Osteoblast (primary cell): Measurements from ENCODE around the gene DNAJC15. TPM values are rescaled to one million over a fixed set of nuclear protein-coding genes. Genes with fewer than 3 reads are reported as not detected.

Experiments
- DNase-seq: peaks from one replicate; pipeline ENCODE4 v3.0.0; 2011; ENCODE audit warnings: low spot score, mixed read lengths; ENCODE audit not compliant: insufficient read length; ENCODE audit errors: missing footprints
- H2AFZ ChIP-seq: 2 replicates; pipeline ENCODE4 v1.6.0; 2011; ENCODE audit warnings: mild to moderate bottlenecking, low read length
- H3K27ac ChIP-seq: 2 replicates; pipeline ENCODE4 v1.5.1; 2011; ENCODE audit warnings: mild to moderate bottlenecking, low read depth, low read length, moderate library complexity
- H3K27me3 ChIP-seq: 2 replicates; pipeline ENCODE4 v1.6.0; 2012; ENCODE audit warnings: mild to moderate bottlenecking, control low read depth, inconsistent platforms, low read length, moderate library complexity; ENCODE audit not compliant: insufficient read depth
- H3K36me3 ChIP-seq: 2 replicates; pipeline ENCODE4 v1.5.1; 2011; ENCODE audit warnings: mild to moderate bottlenecking, low read length, control low read depth, moderate library complexity; ENCODE audit not compliant: insufficient read depth
- H3K4me1 ChIP-seq: 2 replicates; pipeline ENCODE4 v1.5.1; 2011; ENCODE audit warnings: mild to moderate bottlenecking, low read length, control low read depth, moderate library complexity; ENCODE audit not compliant: insufficient read depth
- H3K4me2 ChIP-seq: 2 replicates; pipeline ENCODE4 v1.6.0; 2011; ENCODE audit warnings: mild to moderate bottlenecking, low read length; ENCODE audit not compliant: insufficient read depth
- H3K4me3 ChIP-seq: fragments of 200-600 bp; sonication (generic); 3 replicates; pipeline ENCODE4 v1.5.1; 2012; ENCODE audit warnings: mild to moderate bottlenecking, low read length, inconsistent platforms; ENCODE audit not compliant: insufficient read depth
- H3K79me2 ChIP-seq: 2 replicates; pipeline ENCODE4 v1.6.0; 2012; ENCODE audit warnings: mild to moderate bottlenecking, low read length, control low read depth, inconsistent platforms; ENCODE audit not compliant: insufficient read depth
- H3K9me3 ChIP-seq: 2 replicates; pipeline ENCODE4 v1.5.1; 2011; ENCODE audit warnings: low read depth, low read length, control low read depth
- H4K20me1 ChIP-seq: 2 replicates; pipeline ENCODE4 v1.6.0; 2012; ENCODE audit warnings: mild to moderate bottlenecking, low read length, control low read depth; ENCODE audit not compliant: insufficient read depth
- total RNA-seq: library from RNA; depleted of rRNA; stranded (reverse); fragments of >200 nt; gene quantifications from 2 replicates; pipeline ENCODE4 v1.2.3, GENCODE V29; 2012
- TF ChIP-seq, protein P1 (sequence below): IDR thresholded peaks from 2 replicates; pipeline ENCODE4 v1.5.1; 2011; ENCODE audit warnings: mild to moderate bottlenecking, low read depth, low read length, moderate library complexity; ENCODE audit errors: extremely low read depth

Gene DNAJC15
- total RNA-seq, 1 donor, result 17.0 TPM

GRCh38 chr13:43003729-43004128 lies 19.7 kb upstream of the DNAJC15 start:
- Histone ChIP-seq H3K27me3 (no peaks in the 10 kb centered on the region), H3K79me2 (no peaks in the 10 kb centered on the region), H4K20me1 (no peaks in the 10 kb centered on the region), H3K4me2 (no peak overlapping the region), H2AFZ (no peak overlapping the region), H3K4me3 (no peak overlapping the region), H3K36me3 (no peaks in the 10 kb centered on the region), H3K9me3 (no peaks in the 10 kb centered on the region), H3K4me1 (peaks cover 47% of the 10 kb centered on the region), H3K27ac (no peak overlapping the region)
- TF ChIP-seq, protein P1, sequence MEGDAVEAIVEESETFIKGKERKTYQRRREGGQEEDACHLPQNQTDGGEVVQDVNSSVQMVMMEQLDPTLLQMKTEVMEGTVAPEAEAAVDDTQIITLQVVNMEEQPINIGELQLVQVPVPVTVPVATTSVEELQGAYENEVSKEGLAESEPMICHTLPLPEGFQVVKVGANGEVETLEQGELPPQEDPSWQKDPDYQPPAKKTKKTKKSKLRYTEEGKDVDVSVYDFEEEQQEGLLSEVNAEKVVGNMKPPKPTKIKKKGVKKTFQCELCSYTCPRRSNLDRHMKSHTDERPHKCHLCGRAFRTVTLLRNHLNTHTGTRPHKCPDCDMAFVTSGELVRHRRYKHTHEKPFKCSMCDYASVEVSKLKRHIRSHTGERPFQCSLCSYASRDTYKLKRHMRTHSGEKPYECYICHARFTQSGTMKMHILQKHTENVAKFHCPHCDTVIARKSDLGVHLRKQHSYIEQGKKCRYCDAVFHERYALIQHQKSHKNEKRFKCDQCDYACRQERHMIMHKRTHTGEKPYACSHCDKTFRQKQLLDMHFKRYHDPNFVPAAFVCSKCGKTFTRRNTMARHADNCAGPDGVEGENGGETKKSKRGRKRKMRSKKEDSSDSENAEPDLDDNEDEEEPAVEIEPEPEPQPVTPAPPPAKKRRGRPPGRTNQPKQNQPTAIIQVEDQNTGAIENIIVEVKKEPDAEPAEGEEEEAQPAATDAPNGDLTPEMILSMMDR, result no peak
- no peak for DNase-seq

DNA sequence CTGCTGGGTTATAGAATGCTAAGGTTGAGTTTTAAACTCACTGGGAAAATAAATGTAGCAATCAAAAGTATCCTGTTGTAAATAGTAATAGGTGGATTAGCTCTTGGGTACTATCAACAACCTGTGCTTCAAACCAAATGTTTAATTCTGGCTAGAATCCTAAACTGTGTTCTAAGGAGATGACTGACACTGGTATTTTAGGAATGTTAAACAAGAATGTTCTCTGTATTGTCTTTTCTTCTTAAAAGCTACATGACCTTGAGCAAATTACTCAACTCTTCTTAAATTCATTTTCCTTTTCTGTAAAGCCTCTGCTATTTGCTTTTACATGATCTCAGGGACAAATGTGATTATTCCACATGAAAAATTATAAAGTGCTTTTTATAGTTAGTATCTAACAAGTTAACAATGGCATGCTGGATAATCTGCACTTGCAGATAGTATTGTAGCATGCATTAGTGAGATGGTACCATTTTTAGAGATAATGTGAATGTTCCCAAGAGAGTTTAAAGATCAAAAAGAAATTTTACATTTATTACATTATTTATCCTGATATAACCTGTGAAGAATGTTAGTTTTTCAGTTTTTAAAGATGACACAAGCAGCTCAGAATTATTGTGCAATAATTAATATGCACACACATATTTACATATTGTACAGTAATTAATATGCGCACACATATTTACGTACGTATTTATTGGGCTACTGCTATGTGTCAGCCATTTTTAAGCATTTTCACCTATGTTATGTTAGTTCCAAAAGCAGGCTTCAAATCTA lies 17.7 kb upstream of the DNAJC15 start:
- H4K20me1 ChIP-seq, result no peaks in the 10 kb centered on the region
- H3K4me3 ChIP-seq, result no peak overlapping the region
- H3K79me2 ChIP-seq, result no peaks in the 10 kb centered on the region
- H3K36me3 ChIP-seq, result no peaks in the 10 kb centered on the region
- peak; percentile 44 for DNase-seq
- H3K4me2 ChIP-seq, result peak overlapping the region; percentile 44
- TF ChIP-seq, protein P1, result no peak
- H3K27me3 ChIP-seq, result no peaks in the 10 kb centered on the region
- no peaks in the 10 kb centered on the region for H3K9me3 ChIP-seq
- H3K4me1 ChIP-seq, result peaks cover 59% of the 10 kb centered on the region
- H3K27ac ChIP-seq, result peak overlapping the region; percentile 42
- H2AFZ ChIP-seq, result no peak overlapping the region

- H3K9me3 ChIP-seq, result no peaks in the 10 kb centered on the region
- TF ChIP-seq, protein P1, result no peak
- peak overlapping the region; percentile 27 for H3K27ac ChIP-seq
- H3K4me2 ChIP-seq, result peak overlapping the region; percentile 52
- H2AFZ ChIP-seq, result peak overlapping the region; percentile 67
- no peak overlapping the region for H3K4me3 ChIP-seq
- DNase-seq, result no peak
- H3K4me1 ChIP-seq, result peaks cover 59% of the 10 kb centered on the region
- no peaks in the 10 kb centered on the region for H3K27me3 ChIP-seq
- H4K20me1 ChIP-seq, result no peaks in the 10 kb centered on the region
- no peaks in the 10 kb centered on the region for H3K36me3 ChIP-seq
- H3K79me2 ChIP-seq, result no peaks in the 10 kb centered on the region
Observed at GRCh38 chr13:43006893-43007631, 16.3 kb upstream of the DNAJC15 start.

GRCh38 chr13:43008596-43008995 lies 14.8 kb upstream of the DNAJC15 start:
- no peak overlapping the region for H3K4me2 ChIP-seq
- DNase-seq, result no peak

More at GRCh38 chr13:43008596-43008995, 14.8 kb upstream of the DNAJC15 start:
- H3K27ac ChIP-seq, result peak overlapping the region; percentile 58
- peaks cover 49% of the 10 kb centered on the region for H3K4me1 ChIP-seq
- no peaks in the 10 kb centered on the region for H3K27me3 ChIP-seq
- no peak overlapping the region for H3K4me3 ChIP-seq
- no peaks in the 10 kb centered on the region for H3K9me3 ChIP-seq
- TF ChIP-seq, protein P1, result no peak
- no peaks in the 10 kb centered on the region for H4K20me1 ChIP-seq
- H2AFZ ChIP-seq, result no peak overlapping the region
- no peaks in the 10 kb centered on the region for H3K36me3 ChIP-seq
- H3K79me2 ChIP-seq, result no peaks in the 10 kb centered on the region
